ENCODE data around the gene CYP26A1. TPM values are rescaled to one million over a fixed set of nuclear protein-coding genes. Genes with fewer than 3 reads are reported as not detected.

Gene CYP26A1
- total and polyA plus RNA-seq, 2 experiments from 2014 or later, result 1.2 to 1.8 TPM

GRCh38 chr10:93124580-93125318 lies 51.1 kb downstream of the CYP26A1 start:
- H3K9me2 ChIP-seq (ENCODE audit: insufficient read depth), result 0 out of 2 replicates have a peak, but pooled peaks cover 5% of the 10 kb centered on the region
- Mint-ChIP-seq H3K4me1 (no peaks in the 10 kb centered on the region), H3K27me3 (ENCODE audit: insufficient read depth, low read depth, poor library complexity) (peaks cover 8% of the 10 kb centered on the region), H3K36me3 (ENCODE audit: low read depth) (peaks cover 35% of the 10 kb centered on the region), H3K4me3 (no peak overlapping the region), H3K9me3 (peaks cover 39% of the 10 kb centered on the region), H3K27ac (no peak overlapping the region)
- no peak overlapping the region for H3K27ac ChIP-seq (ENCODE audit: low read depth)
- no peaks in the 10 kb centered on the region for H3K4me1 ChIP-seq (ENCODE audit: insufficient read depth)
- H3K4me2 ChIP-seq, result no peak overlapping the region
- no peak for DNase-seq (ENCODE audit: low spot score)
- H3K27me3 ChIP-seq (ENCODE audit: insufficient read depth), result no peaks in the 10 kb centered on the region
- TF ChIP-seq CREB1 (CRISPR knock-in tag; IDR thresholded peaks at IDR 0.05; ENCODE audit: low read depth) (no peak), REST (IDR thresholded peaks at IDR 0.05; ENCODE audit: unreplicated experiment) (no peak), EZH2 (IDR thresholded peaks at IDR 0.05; ENCODE audit: low read depth, unreplicated experiment) (no peak), POLR2AphosphoS5 (IDR thresholded peaks at IDR 0.05; ENCODE audit: low read depth) (no peak), ZNF114 (CRISPR knock-in tag; IDR thresholded peaks at IDR 0.05) (no peak), JUNB (IDR thresholded peaks at IDR 0.05; ENCODE audit: unreplicated experiment) (no peak), CTCF (conservative IDR thresholded peaks at IDR 0.05; ENCODE audit: low read depth in 2 of 2) (no peak), STAT1 (IDR thresholded peaks at IDR 0.05; ENCODE audit: unreplicated experiment) (no peak), ZNF331 (CRISPR knock-in tag; IDR thresholded peaks at IDR 0.05; ENCODE audit: low read depth) (no peak), NANOG (IDR thresholded peaks at IDR 0.05; ENCODE audit: borderline replicate concordance) (no peak), EZH2phosphoT487 (IDR thresholded peaks at IDR 0.05; ENCODE audit: unreplicated experiment) (no peak)
- TF ChIP-seq, protein P1, sequence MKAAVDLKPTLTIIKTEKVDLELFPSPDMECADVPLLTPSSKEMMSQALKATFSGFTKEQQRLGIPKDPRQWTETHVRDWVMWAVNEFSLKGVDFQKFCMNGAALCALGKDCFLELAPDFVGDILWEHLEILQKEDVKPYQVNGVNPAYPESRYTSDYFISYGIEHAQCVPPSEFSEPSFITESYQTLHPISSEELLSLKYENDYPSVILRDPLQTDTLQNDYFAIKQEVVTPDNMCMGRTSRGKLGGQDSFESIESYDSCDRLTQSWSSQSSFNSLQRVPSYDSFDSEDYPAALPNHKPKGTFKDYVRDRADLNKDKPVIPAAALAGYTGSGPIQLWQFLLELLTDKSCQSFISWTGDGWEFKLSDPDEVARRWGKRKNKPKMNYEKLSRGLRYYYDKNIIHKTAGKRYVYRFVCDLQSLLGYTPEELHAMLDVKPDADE (IDR thresholded peaks at IDR 0.05), result no peak
- TF ChIP-seq, protein P2, sequence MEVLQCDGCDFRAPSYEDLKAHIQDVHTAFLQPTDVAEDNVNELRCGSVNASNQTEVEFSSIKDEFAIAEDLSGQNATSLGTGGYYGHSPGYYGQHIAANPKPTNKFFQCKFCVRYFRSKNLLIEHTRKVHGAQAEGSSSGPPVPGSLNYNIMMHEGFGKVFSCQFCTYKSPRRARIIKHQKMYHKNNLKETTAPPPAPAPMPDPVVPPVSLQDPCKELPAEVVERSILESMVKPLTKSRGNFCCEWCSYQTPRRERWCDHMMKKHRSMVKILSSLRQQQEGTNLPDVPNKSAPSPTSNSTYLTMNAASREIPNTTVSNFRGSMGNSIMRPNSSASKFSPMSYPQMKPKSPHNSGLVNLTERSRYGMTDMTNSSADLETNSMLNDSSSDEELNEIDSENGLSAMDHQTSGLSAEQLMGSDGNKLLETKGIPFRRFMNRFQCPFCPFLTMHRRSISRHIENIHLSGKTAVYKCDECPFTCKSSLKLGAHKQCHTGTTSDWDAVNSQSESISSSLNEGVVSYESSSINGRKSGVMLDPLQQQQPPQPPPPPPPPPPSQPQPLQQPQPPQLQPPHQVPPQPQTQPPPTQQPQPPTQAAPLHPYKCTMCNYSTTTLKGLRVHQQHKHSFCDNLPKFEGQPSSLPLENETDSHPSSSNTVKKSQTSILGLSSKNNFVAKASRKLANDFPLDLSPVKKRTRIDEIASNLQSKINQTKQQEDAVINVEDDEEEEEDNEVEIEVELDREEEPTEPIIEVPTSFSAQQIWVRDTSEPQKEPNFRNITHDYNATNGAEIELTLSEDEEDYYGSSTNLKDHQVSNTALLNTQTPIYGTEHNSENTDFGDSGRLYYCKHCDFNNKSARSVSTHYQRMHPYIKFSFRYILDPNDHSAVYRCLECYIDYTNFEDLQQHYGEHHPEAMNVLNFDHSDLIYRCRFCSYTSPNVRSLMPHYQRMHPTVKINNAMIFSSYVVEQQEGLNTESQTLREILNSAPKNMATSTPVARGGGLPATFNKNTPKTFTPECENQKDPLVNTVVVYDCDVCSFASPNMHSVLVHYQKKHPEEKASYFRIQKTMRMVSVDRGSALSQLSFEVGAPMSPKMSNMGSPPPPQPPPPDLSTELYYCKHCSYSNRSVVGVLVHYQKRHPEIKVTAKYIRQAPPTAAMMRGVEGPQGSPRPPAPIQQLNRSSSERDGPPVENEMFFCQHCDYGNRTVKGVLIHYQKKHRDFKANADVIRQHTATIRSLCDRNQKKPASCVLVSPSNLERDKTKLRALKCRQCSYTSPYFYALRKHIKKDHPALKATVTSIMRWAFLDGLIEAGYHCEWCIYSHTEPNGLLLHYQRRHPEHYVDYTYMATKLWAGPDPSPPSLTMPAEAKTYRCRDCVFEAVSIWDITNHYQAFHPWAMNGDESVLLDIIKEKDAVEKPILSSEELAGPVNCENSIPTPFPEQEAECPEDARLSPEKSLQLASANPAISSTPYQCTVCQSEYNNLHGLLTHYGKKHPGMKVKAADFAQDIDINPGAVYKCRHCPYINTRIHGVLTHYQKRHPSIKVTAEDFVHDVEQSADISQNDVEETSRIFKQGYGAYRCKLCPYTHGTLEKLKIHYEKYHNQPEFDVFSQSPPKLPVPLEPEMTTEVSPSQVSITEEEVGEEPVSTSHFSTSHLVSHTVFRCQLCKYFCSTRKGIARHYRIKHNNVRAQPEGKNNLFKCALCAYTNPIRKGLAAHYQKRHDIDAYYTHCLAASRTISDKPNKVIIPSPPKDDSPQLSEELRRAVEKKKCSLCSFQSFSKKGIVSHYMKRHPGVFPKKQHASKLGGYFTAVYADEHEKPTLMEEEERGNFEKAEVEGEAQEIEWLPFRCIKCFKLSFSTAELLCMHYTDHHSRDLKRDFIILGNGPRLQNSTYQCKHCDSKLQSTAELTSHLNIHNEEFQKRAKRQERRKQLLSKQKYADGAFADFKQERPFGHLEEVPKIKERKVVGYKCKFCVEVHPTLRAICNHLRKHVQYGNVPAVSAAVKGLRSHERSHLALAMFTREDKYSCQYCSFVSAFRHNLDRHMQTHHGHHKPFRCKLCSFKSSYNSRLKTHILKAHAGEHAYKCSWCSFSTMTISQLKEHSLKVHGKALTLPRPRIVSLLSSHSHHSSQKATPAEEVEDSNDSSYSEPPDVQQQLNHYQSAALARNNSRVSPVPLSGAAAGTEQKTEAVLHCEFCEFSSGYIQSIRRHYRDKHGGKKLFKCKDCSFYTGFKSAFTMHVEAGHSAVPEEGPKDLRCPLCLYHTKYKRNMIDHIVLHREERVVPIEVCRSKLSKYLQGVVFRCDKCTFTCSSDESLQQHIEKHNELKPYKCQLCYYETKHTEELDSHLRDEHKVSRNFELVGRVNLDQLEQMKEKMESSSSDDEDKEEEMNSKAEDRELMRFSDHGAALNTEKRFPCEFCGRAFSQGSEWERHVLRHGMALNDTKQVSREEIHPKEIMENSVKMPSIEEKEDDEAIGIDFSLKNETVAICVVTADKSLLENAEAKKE (CRISPR knock-in tag; IDR thresholded peaks at IDR 0.05), result no peak
- no peaks in the 10 kb centered on the region for H3F3A ChIP-seq (replicated peaks; ENCODE audit: low read depth)
- no peak overlapping the region for H2AFZ ChIP-seq
- no peaks in the 10 kb centered on the region for H4K20me1 ChIP-seq (replicated peaks; ENCODE audit: insufficient read depth)
- ATAC-seq, result no peak
- H3K79me2 ChIP-seq (replicated peaks; ENCODE audit: insufficient read depth), result no peaks in the 10 kb centered on the region
- H3K36me3 ChIP-seq (ENCODE audit: insufficient read depth), result peaks cover 3% of the 10 kb centered on the region; the same call in 1 of the 2 replicates
- H3K4me3 ChIP-seq, result no peak overlapping the region

Measured in GM23338 (cell line).